Activated CD8-positive, alpha-beta memory T cell treated with anti-CD3 and anti-CD28 coated beads, Interleukin-2, amount 50 U/mL, for 1 hour (primary cell): ENCODE measurements around the gene FAM13C.
"Not testable (repeated sequence)": the region's sequence is repeated elsewhere in the genome, so short reads cannot be mapped to it uniquely, and the experiment has no call there.

ENCODE experiments used
- DNase-seq: peaks from one replicate; pipeline ENCODE4 v3.0.0-alpha.2; 2020; ENCODE audit errors: extremely low read depth

The FAM13C gene

DNA sequence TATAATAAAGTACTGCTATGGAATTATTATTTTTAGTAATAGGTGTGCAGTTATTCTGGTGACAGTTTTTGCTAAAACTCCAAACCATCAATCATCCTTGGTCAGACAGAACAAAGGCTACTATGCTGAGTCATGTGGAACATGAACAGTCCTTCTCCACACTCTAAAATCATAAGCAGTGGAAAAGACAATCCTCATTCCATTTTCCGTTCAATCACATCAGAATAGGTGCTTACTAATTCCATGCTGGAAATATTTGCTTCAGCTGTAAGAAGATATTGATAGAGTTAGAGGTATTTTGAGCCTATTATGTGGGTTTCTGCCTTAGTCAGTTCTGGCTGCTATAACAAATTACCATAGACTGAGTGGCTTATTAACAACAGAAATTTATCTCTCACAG, 82.9 kb downstream of the FAM13C start:
- no peak for DNase-seq

DNA sequence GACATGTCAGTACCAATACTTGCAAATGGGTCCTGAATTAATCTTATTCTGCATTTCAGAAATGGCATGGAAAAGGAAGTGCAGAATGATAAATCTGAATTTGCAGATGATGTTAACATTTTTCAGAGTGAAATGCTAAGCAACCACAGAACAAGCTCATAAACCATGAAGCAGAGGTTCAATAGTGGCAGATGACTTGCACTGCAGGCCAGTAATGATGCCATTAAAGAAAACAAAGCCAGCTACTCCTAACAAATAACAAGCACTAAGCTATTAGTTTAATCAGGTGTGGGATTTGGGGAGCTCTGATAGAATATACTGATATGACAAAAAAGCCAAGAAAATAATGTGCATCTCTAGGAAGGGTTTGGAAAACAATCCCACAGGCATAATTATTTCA, 85.4 kb downstream of the FAM13C start:
- DNase-seq: no peak

- DNase-seq: no peak
These were observed 86.2 kb downstream of the FAM13C start for GRCh38 chr10:59276133-59276532.

DNA sequence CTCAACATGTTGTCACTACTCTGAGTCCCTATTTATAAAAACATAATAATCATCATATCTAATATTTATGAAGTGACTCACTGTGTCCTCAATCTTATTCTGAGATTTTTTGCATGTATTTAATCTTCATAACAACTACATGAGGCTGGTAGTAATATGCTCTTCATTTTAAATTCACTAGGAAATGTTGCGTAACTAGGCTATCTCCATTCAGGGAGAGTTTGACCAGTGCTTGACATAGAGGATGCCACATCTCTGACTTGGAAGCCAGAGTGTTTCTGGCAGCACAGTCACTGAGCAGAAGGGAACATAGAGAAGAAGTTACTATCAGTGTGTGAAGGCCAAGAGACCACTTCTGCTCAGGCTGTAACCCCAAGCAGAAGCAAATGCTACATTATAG, 88.9 kb downstream of the FAM13C start:
- DNase-seq: no peak

DNA sequence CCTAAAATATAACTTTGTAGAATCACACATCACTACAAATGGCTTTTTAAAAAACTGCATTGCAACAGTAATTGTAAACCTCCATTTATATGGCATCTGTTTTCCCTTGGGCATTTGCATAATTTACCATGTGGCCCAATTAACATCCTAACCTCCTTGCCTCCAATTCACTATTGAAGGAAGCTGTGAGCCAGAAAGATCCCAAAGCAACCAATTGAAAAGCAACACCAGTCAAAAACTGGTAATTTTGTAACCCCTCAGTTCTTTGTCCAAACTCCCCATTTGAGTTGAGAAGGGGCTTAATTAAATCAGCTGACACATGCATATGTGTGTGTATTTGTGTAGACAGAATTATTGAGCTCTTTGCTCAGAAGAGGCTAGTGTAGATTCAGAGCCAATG, 90.3 kb downstream of the FAM13C start:
- DNase-seq: no peak

DNA sequence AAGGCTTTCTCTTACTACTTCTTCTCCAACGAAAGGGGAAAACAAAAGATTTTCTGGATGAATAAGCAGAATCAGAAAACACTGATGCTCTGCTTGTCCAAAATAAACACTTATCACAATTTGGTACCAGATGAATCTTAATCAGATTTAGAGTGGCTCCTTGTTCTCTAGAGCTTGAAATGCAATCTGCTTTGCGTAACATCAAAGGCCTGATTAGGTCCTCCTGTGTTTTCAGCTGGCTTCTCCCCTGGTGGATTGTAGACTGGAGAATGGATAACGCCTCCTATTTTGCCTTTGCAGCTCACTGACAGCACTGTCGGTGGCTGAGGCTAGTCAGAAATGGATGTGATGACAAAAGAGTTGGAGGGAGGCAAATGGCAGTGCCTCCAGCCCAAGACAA, 91.2 kb downstream of the FAM13C start:
- no peak for DNase-seq

DNA sequence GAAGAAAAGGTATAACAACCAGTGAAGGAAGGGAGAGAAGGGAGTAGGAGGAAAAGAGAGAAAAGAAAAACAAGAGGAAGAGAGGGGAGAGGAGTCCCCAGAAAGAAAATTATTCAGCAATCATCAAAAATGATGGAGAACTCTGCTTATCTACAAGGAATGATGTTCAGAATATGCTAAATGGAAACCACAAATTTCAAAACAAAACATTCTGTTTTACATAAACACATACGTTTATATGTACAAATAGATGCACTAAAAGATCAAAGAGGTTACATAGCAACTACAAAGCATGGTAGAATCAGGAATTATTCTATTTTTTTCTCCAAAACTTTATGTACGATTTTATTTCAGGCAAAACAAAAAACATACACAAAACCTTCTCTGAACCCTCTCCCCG, 91.9 kb downstream of the FAM13C start:
- DNase-seq: no peak

GRCh38 chr10:59269651-59270050, 92.7 kb downstream of the FAM13C start:
- DNase-seq: no peak

GRCh38 chr10:59268460-59268859, 93.9 kb downstream of the FAM13C start:
- DNase-seq: no peak

- DNase-seq: no peak
These were observed 96.0 kb downstream of the FAM13C start for GRCh38 chr10:59266321-59266720.

DNA sequence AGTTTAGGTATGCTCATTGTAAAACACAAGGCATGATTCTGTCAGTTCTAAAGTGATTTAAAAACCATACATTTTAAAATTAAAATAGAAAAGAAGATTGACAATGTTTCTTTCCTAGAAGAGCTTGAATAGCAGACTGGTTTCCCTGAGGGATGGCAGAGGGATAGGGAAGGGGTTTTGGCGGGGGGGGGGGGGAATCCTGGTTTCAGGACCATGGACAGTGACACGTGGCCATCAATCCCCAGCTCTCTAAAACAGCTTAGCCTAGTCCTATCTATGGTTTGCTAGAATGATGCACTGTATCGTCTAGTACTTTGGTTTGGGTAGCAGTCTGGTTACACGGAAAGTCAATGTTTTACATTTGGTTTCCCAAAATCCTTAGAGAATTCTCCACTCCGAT, 97.2 kb downstream of the FAM13C start:
- DNase-seq: no peak

- no peak for DNase-seq
These were observed 103.5 kb downstream of the FAM13C start for GRCh38 chr10:59258890-59259289.

GRCh38 chr10:59257224-59257623, 105.1 kb downstream of the FAM13C start:
- no peak for DNase-seq

DNA sequence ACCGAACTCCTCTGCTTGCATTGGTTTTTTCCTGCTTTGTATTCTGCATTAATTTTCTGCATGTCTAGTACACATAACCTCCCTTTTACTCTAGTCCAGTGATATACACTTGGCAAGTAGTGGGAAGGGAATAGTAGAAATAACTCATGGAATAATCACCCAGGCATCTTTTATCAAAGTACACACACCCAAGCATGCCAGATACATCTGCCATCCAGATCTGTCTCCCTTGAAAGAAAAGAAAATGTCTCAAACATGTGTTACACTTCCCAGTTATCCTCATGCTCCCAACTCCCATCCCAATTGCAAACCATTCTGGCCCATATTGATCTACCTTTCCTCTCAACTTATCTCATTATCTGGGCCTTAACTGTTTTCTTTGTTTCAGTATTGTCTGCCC, 106.9 kb downstream of the FAM13C start:
- no peak for DNase-seq

GRCh38 chr10:59252491-59252890, 109.9 kb downstream of the FAM13C start:
- no peak for DNase-seq

- DNase-seq: no peak
These were observed 116.7 kb downstream of the FAM13C start for GRCh38 chr10:59245686-59246085.

GRCh38 chr10:59244871-59245270, 117.5 kb downstream of the FAM13C start:
- no peak for DNase-seq

- no peak for DNase-seq
These were observed 118.6 kb downstream of the FAM13C start for GRCh38 chr10:59243611-59244195.

DNA sequence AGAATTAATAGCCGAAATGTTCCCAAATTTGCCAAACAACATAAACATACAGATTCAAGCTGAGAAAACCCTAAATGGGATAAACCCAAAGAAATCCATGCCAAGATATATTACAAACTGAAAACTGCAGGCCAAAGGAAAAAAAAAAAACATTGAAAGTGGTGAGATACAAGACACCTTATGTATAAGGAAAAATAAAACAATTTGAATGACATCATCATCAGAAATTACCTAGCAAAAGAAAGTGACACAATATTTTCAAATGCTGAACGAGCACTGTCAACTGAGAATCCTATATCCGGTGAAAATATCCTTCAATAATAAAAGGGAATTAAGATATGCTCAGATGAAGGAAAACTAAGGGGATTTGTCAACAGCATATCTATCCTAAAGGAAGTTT, 119.4 kb downstream of the FAM13C start:
- DNase-seq: no peak

GRCh38 chr10:59242057-59242456, 120.3 kb downstream of the FAM13C start:
- no peak for DNase-seq

- DNase-seq: no peak
These were observed 121.7 kb downstream of the FAM13C start for GRCh38 chr10:59240582-59241183.

GRCh38 chr10:59239108-59239507, 123.2 kb downstream of the FAM13C start:
- DNase-seq: not testable (repeated sequence)

DNA sequence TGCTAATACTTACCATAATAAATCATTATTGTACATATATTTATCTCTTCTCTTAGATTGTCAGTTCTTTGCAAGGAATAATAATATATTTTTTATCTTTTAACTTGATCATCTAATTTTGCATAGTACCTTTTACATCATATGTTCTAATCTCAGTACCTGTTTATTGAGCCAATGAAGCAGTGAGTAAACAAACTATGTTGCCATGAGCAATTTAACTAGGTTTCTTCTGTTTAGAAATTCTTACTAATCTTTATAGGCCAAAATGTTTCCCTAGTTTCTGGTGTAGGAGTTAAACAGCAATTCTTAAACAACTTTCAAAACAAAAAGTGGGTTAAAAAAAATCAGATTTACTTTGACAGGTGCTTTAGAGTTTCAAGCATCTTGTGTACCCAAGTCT, 124.6 kb downstream of the FAM13C start:
- DNase-seq: no peak

DNA sequence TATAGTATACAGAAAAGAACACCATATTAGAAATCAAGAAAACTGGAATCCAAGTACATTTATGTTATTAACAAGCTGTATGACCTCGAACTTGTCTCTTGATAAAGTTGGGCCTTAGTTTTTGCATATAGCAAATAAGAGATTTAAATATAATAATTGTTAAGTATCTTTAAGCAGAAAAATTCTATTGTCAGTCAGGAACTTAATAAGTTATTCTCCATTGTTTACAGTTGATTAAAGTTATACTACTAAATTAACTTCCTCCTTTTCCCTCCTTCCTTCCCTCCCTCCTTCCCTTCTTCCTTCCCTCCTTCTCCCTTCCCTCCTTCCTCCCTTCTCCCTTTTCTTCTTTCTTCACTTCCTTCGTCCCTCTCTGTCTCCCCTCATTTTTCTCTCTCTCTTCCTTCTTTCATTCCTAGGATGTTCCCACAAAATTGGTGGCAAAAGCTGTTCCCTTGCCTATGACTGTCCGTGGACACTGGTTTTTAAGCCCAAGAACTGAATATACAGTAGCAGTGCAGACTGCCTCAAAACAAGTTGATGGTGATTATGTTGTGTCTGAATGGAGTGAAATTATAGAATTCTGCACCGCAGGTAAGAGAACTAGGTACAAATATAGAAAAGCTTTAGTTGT, 126.2 kb downstream of the FAM13C start:
- no peak for DNase-seq
